ENCODE measurements around the gene SLC25A23.

- TF ChIP-seq CTCF (tag by site-specific recombination; IDR thresholded peaks at IDR 0.05) (no peak), FEZF1 (tag by site-specific recombination; IDR thresholded peaks at IDR 0.05) (no peak), ZNF2 (tag by site-specific recombination; IDR thresholded peaks at IDR 0.05) (no peak), ZNF776 (tag by site-specific recombination; IDR thresholded peaks at IDR 0.05; ENCODE audit: borderline replicate concordance) (no peak), ZNF645 (tag by site-specific recombination; IDR thresholded peaks at IDR 0.05) (no peak), ZNF580 (tag by site-specific recombination; IDR thresholded peaks at IDR 0.05) (no peak), ZNF510 (tag by site-specific recombination; IDR thresholded peaks at IDR 0.05; ENCODE audit: insufficient replicate concordance) (no peak)
- TF ChIP-seq, protein P1, sequence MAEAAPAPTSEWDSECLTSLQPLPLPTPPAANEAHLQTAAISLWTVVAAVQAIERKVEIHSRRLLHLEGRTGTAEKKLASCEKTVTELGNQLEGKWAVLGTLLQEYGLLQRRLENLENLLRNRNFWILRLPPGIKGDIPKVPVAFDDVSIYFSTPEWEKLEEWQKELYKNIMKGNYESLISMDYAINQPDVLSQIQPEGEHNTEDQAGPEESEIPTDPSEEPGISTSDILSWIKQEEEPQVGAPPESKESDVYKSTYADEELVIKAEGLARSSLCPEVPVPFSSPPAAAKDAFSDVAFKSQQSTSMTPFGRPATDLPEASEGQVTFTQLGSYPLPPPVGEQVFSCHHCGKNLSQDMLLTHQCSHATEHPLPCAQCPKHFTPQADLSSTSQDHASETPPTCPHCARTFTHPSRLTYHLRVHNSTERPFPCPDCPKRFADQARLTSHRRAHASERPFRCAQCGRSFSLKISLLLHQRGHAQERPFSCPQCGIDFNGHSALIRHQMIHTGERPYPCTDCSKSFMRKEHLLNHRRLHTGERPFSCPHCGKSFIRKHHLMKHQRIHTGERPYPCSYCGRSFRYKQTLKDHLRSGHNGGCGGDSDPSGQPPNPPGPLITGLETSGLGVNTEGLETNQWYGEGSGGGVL (tag by site-specific recombination; IDR thresholded peaks at IDR 0.05) = no peak
Measured at GRCh38 chr19:6457958-6458694, 1.5 kb downstream of the SLC25A23 start.

Data from HEK293 (cell line).